ENCODE results near the gene LMBR1. TPM values are rescaled to one million over a fixed set of nuclear protein-coding genes. Genes with fewer than 3 reads are reported as not detected.
A peak's percentile ranks its signal among the peaks of the same experiment; 100 is the strongest.
"Not testable (repeated sequence)": the region's sequence is repeated elsewhere in the genome, so short reads cannot be mapped to it uniquely, and the experiment has no call there.

Gene LMBR1
- total RNA-seq, 1 donor from 2014 or later, result 89.1 TPM

GRCh38 chr7:156920487-156921373 lies 27.7 kb upstream of the LMBR1 start:
- DNase-seq (ENCODE audit: low spot score, unreplicated experiment); H3K9me3 Mint-ChIP-seq (ENCODE audit: low read depth); H3K27me3 Mint-ChIP-seq; H3K4me3 Mint-ChIP-seq (ENCODE audit: low read depth); H3K36me3 Mint-ChIP-seq (ENCODE audit: insufficient read depth); H3K27ac Mint-ChIP-seq: not testable (repeated sequence)
- H3K4me1 Mint-ChIP-seq (ENCODE audit: low read depth), result peaks cover 26% of the 10 kb centered on the region

- no peak for DNase-seq (ENCODE audit: low spot score, unreplicated experiment)
- Mint-ChIP-seq H3K4me1 (ENCODE audit: low read depth) (peaks cover 23% of the 10 kb centered on the region), H3K27me3 (no peaks in the 10 kb centered on the region), H3K36me3 (ENCODE audit: insufficient read depth) (peaks cover 2% of the 10 kb centered on the region), H3K9me3 (ENCODE audit: low read depth) (peaks cover 5% of the 10 kb centered on the region), H3K4me3 (ENCODE audit: low read depth) (no peak overlapping the region), H3K27ac (no peak overlapping the region)
- no peak for TF ChIP-seq CTCF (IDR thresholded peaks at IDR 0.05; ENCODE audit: unreplicated experiment)
Observed at GRCh38 chr7:156920076-156920475, 27.1 kb upstream of the LMBR1 start.

- Mint-ChIP-seq H3K4me3 (ENCODE audit: low read depth) (no peak overlapping the region), H3K27ac (peak overlapping the region; percentile 21), H3K36me3 (ENCODE audit: insufficient read depth) (peaks cover 2% of the 10 kb centered on the region), H3K4me1 (ENCODE audit: low read depth) (peaks cover 23% of the 10 kb centered on the region), H3K9me3 (ENCODE audit: low read depth) (peaks cover 5% of the 10 kb centered on the region), H3K27me3 (no peaks in the 10 kb centered on the region)
- no peak for DNase-seq (ENCODE audit: low spot score, unreplicated experiment)
- TF ChIP-seq CTCF (IDR thresholded peaks at IDR 0.05; ENCODE audit: unreplicated experiment), result no peak
Observed at GRCh38 chr7:156919132-156919713, 26.2 kb upstream of the LMBR1 start.

GRCh38 chr7:156918635-156919034 lies 25.7 kb upstream of the LMBR1 start:
- Mint-ChIP-seq H3K4me1 (ENCODE audit: low read depth) (peaks cover 23% of the 10 kb centered on the region), H3K4me3 (ENCODE audit: low read depth) (no peak overlapping the region), H3K27me3 (no peaks in the 10 kb centered on the region), H3K27ac (no peak overlapping the region), H3K9me3 (ENCODE audit: low read depth) (peaks cover 8% of the 10 kb centered on the region), H3K36me3 (ENCODE audit: insufficient read depth) (peaks cover 2% of the 10 kb centered on the region)
- DNase-seq (ENCODE audit: low spot score, unreplicated experiment), result no peak
- no peak for TF ChIP-seq CTCF (IDR thresholded peaks at IDR 0.05; ENCODE audit: unreplicated experiment)

- DNase-seq (ENCODE audit: low spot score, unreplicated experiment); H3K9me3 Mint-ChIP-seq (ENCODE audit: low read depth); H3K27me3 Mint-ChIP-seq; H3K4me3 Mint-ChIP-seq (ENCODE audit: low read depth); H3K27ac Mint-ChIP-seq; H3K4me1 Mint-ChIP-seq (ENCODE audit: low read depth); H3K36me3 Mint-ChIP-seq (ENCODE audit: insufficient read depth): not testable (repeated sequence)
Observed at GRCh38 chr7:156909574-156910252, 16.7 kb upstream of the LMBR1 start.

- Mint-ChIP-seq H3K4me3 (ENCODE audit: low read depth) (no peak overlapping the region), H3K36me3 (ENCODE audit: insufficient read depth) (no peaks in the 10 kb centered on the region), H3K9me3 (ENCODE audit: low read depth) (peaks cover 6% of the 10 kb centered on the region), H3K27ac (no peak overlapping the region), H3K27me3 (peaks cover 5% of the 10 kb centered on the region), H3K4me1 (ENCODE audit: low read depth) (peaks cover 1% of the 10 kb centered on the region)
- TF ChIP-seq CTCF (IDR thresholded peaks at IDR 0.05; ENCODE audit: unreplicated experiment), result no peak
- no peak for DNase-seq (ENCODE audit: low spot score, unreplicated experiment)
Observed at GRCh38 chr7:156907656-156908055, 14.7 kb upstream of the LMBR1 start.

All from progenitor cell of endocrine pancreas (in vitro differentiated cells).